Measurements from ENCODE around the gene CNOT2. TPM values are rescaled to one million over a fixed set of nuclear protein-coding genes. Genes with fewer than 3 reads are reported as not detected.

CNOT2 gene
- total and polyA plus RNA-seq, 3 donors from 2014 or later: 56.1 to 127 (median 99.1) TPM

GRCh38 chr12:70366581-70367257 is 123.5 kb downstream of the CNOT2 start:
- Histone ChIP-seq H3K27ac (peak overlapping the region; percentile 48 to 64), H3K36me3 (ENCODE audit: low read depth, missing control alignments) (no peaks in the 10 kb centered on the region), H3K9me3 (no peaks in the 10 kb centered on the region), H3K4me1 (no peaks in the 10 kb centered on the region), H3K4me3 (peak overlapping the region; percentile 79 to 85), H3K27me3 (no peaks in the 10 kb centered on the region)
- 0% methylated on average over 1 to 36 of the region's 69 CpGs for WGBS, 2 donors
- DNase-seq: peak; percentile 55
- intact Hi-C loops (cut with DNase I; ENCODE audit: low total_unique reads): no loop called here
- TF ChIP-seq POLR2A (IDR thresholded peaks at IDR 0.05) (no peak), CTCF (IDR thresholded peaks at IDR 0.05) (no peak)

DNA sequence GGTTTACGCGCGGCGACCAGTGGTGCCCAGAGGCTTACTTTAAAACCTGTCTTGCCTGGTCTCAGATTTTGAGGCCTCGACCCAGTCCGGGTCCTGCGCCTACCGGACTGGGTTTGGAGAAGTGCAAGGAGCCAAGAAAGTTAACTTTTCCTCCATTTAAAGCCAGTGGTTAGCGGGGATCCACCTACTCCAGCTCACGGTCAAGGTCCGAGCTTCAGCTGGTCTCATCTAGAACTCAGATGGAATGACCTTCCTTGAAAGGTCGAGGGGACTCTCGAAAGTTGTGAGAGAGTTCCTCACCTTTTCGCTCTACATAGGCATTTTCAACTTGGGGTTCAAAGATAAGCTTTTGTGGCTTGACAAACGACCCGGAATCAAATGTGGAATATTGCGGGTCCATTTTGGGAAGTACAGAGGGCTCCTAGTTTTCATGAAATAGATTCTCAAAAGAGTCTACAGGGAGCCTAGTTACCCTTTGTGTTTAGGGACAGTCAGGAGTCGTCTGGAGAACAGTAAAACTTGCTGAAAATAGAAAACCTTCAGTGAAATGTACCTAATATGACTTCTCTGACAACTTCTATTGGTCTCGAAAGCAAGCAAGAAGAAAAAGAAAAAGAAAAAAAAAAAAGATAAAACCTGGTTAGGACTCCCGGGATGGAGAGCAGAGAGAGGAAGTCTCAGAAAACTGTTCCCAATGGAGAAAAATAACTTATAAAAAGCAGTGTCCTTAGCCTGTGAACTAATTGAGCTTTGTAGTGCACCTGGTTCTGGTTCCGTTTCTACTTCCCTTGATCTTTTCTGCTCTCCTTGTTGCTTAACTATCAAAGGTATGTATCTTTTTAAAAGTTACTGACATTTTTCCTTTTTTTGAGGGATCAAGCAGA is 124.3 kb downstream of the CNOT2 start:
- WGBS, 2 donors: 3% methylated on average over 21 of the region's 21 CpGs
- Histone ChIP-seq H3K36me3 (ENCODE audit: low read depth, missing control alignments) (no peaks in the 10 kb centered on the region), H3K9me3 (no peaks in the 10 kb centered on the region), H3K4me1 (no peaks in the 10 kb centered on the region), H3K27me3 (no peaks in the 10 kb centered on the region), H3K4me3 (peak overlapping the region; percentile 79 to 85), H3K27ac (peak overlapping the region; percentile 48 to 64)
- TF ChIP-seq POLR2A (IDR thresholded peaks at IDR 0.05) (no peak), CTCF (IDR thresholded peaks at IDR 0.05) (no peak)
- DNase-seq: no peak
- intact Hi-C loops (cut with DNase I; ENCODE audit: low total_unique reads): no loop called here

DNA sequence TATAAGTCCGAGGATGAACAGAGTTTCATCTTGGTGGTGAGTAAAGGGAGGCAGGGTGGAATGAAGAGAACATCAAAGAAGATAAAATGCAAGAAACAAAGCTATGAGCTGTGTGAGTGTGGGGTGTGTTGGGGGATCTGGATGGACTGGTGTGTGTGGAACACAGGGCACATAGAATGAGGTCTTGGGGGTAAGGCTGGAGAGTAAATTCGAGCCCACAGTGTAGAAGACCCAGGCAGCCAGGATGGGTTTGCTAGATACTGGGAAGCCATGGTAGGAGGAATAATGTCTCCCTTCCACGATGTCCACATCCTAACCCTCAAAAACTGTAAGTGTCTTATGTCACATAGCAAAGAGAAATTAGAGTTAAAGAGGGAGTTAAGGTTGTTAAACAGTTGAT is 129.6 kb downstream of the CNOT2 start:
- Histone ChIP-seq H3K36me3 (ENCODE audit: low read depth, missing control alignments) (no peaks in the 10 kb centered on the region), H3K4me1 (no peaks in the 10 kb centered on the region), H3K9me3 (no peaks in the 10 kb centered on the region), H3K27me3 (no peaks in the 10 kb centered on the region), H3K4me3 (no peak overlapping the region), H3K27ac (no peak overlapping the region)
- intact Hi-C loops (cut with DNase I; ENCODE audit: low total_unique reads): no loop called here
- TF ChIP-seq POLR2A (IDR thresholded peaks at IDR 0.05) (no peak), CTCF (IDR thresholded peaks at IDR 0.05) (no peak)
- no peak for DNase-seq
- 88 to 91% methylated on average over 3 of the region's 3 CpGs for WGBS, 2 donors

GRCh38 chr12:70379846-70380245 is 136.6 kb downstream of the CNOT2 start:
- no peaks in the 10 kb centered on the region for H3K9me3 ChIP-seq
- H3K4me1 ChIP-seq: no peaks in the 10 kb centered on the region
- no peaks in the 10 kb centered on the region for H3K27me3 ChIP-seq
- no peak for TF ChIP-seq CTCF (IDR thresholded peaks at IDR 0.05)
- TF ChIP-seq POLR2A (IDR thresholded peaks at IDR 0.05): no peak
- H3K27ac ChIP-seq: no peak overlapping the region
- intact Hi-C loops (cut with DNase I; ENCODE audit: low total_unique reads): no loop called here
- no peak overlapping the region for H3K4me3 ChIP-seq
- DNase-seq: no peak
- no peaks in the 10 kb centered on the region for H3K36me3 ChIP-seq (ENCODE audit: low read depth, missing control alignments)
- 67% methylated on average over 1 of the region's 1 CpG for WGBS, 2 donors
